Spleen (tissue), 7 donors: ENCODE data around the gene SPATA19.

ENCODE experiments used
- CTCF ChIP-seq, 11 experiments: fragments of 200-600 bp in 7 of 11; fragments of 450-650 bp in 4 of 11; sonication (generic) in 4 of 11; IDR thresholded peaks in 8 of 11; conservative IDR thresholded peaks in 3 of 11; 1 replicate in 7 of 11; 2 replicates in 4 of 11; pipeline versions ENCODE4 v1.4.0 to v1.8.0; 2016 to 2021; ENCODE audit warnings: antibody characterized with exemption in 11 of 11, inconsistent platforms in 4 of 11, mild to moderate bottlenecking in 1 of 11
- POLR2A ChIP-seq, 3 donors: fragments of 450-650 bp; IDR thresholded peaks; one replicate each; pipeline ENCODE4 v1.5.1; 2017; ENCODE audit warnings: antibody characterized with exemption in 3 of 3, mild to moderate bottlenecking in 1 of 3
- donor health status: DM: no; HTN: no; CAD: no; lungs with moderate emphysema.
- donor health status: DM: no; HTN: no; CAD: no.
- donor health status: DM: no; HTN: no; CAD: no.

GRCh38 chr11:133803026-133803425, 42.3 kb downstream of the SPATA19 start:
- no peak for TF ChIP-seq CTCF (IDR thresholded peaks at IDR 0.05 in 8 of 11, conservative IDR thresholded peaks at IDR 0.05 in 3 of 11)
- TF ChIP-seq POLR2A (IDR thresholded peaks at IDR 0.05) = no peak
